Astrocyte (in vitro differentiated cells and primary cell): Measurements from ENCODE around the gene SMIM14.

Experiments
- CTCF ChIP-seq: IDR thresholded peaks from 2 replicates; pipeline ENCODE4 v1.5.1; 2011; ENCODE audit warnings: low read depth, mild to moderate bottlenecking, inconsistent platforms, low read length, moderate library complexity; ENCODE audit not compliant: insufficient read depth
- EZH2 ChIP-seq: IDR thresholded peaks from 2 replicates; pipeline ENCODE4 v1.6.1; 2012; ENCODE audit warnings: mild to moderate bottlenecking, low read length, inconsistent platforms; ENCODE audit not compliant: insufficient read depth

GRCh38 chr4:39541987-39542610 lies 96.6 kb downstream of the SMIM14 start:
- TF ChIP-seq CTCF: no peak
- TF ChIP-seq EZH2: no peak
